Measurements from ENCODE around the gene HDAC8.

HDAC8 gene

DNA sequence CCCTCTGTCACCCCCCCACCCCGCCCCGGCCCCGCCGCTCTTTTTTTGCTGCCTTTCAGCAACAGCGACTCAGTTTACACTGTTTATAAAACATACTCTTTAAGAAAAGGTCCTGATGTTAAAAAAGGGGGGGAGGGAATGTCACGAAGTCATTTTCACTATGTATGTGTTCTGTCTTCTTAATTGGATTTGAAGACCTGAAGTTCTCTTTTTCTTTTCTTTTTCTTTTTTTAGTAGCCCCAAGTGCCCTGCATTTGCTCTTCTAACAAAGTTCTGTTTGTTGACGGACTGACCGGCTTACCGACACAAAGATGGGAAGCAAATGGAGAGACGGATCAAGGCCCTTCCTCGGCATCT is 264.5 kb downstream of the HDAC8 start:
- H3K27me3 ChIP-seq (ENCODE audit: low read depth), result no peaks in the 10 kb centered on the region
- in situ Hi-C loops (cut with MboI; ENCODE audit: low sequenced_read_pairs), result no loop called here
- no peak for DNase-seq (ENCODE audit: low spot score in 2 of 2)
- H3K36me3 ChIP-seq (replicated peaks), result no peaks in the 10 kb centered on the region
- H3K9me3 ChIP-seq, result no peaks in the 10 kb centered on the region
- H3K4me1 ChIP-seq, result peaks cover 18% of the 10 kb centered on the region
- H3K4me3 ChIP-seq, result no peak overlapping the region

- H3K4me3 ChIP-seq, result peak overlapping the region; percentile 55
- in situ Hi-C loops (cut with MboI; ENCODE audit: low sequenced_read_pairs), result no loop called here
- DNase-seq (ENCODE audit: low spot score in 2 of 2), result no peak
- H3K9me3 ChIP-seq, result no peaks in the 10 kb centered on the region
- peaks cover 18% of the 10 kb centered on the region for H3K4me1 ChIP-seq
- no peaks in the 10 kb centered on the region for H3K27me3 ChIP-seq (ENCODE audit: low read depth)
- no peaks in the 10 kb centered on the region for H3K36me3 ChIP-seq (replicated peaks)
Observed at GRCh38 chrX:72307646-72308051, 265.0 kb downstream of the HDAC8 start.

- peak; percentile 87 for DNase-seq (ENCODE audit: low spot score in 2 of 2)
- peaks cover 18% of the 10 kb centered on the region for H3K4me1 ChIP-seq
- peak overlapping the region; percentile 55 for H3K4me3 ChIP-seq
- no peaks in the 10 kb centered on the region for H3K9me3 ChIP-seq
- H3K36me3 ChIP-seq (replicated peaks), result no peaks in the 10 kb centered on the region
- H3K27me3 ChIP-seq (ENCODE audit: low read depth), result no peaks in the 10 kb centered on the region
- in situ Hi-C loops (cut with MboI; ENCODE audit: low sequenced_read_pairs), result no loop called here
Observed at GRCh38 chrX:72306851-72307645, 265.6 kb downstream of the HDAC8 start.

GRCh38 chrX:72306085-72306801 is 266.4 kb downstream of the HDAC8 start:
- peaks cover 18% of the 10 kb centered on the region for H3K4me1 ChIP-seq
- peak; percentile 26 to 41 for DNase-seq (ENCODE audit: low spot score in 2 of 2)
- H3K9me3 ChIP-seq, result no peaks in the 10 kb centered on the region
- no peaks in the 10 kb centered on the region for H3K27me3 ChIP-seq (ENCODE audit: low read depth)
- peak overlapping the region; percentile 55 for H3K4me3 ChIP-seq
- in situ Hi-C loops (cut with MboI; ENCODE audit: low sequenced_read_pairs), result no loop called here
- H3K36me3 ChIP-seq (replicated peaks), result no peaks in the 10 kb centered on the region

- no peaks in the 10 kb centered on the region for H3K9me3 ChIP-seq
- no peaks in the 10 kb centered on the region for H3K36me3 ChIP-seq (replicated peaks)
- peak within 1 kb of the TSS; percentile 55 for H3K4me3 ChIP-seq
- H3K27me3 ChIP-seq (ENCODE audit: low read depth), result no peaks in the 10 kb centered on the region
- in situ Hi-C loops (cut with MboI; ENCODE audit: low sequenced_read_pairs), result no loop called here
- H3K4me1 ChIP-seq, result peaks cover 18% of the 10 kb centered on the region
- peak; percentile 19 to 54 for DNase-seq (ENCODE audit: low spot score in 2 of 2)
Observed at GRCh38 chrX:72305286-72306084, 267.2 kb downstream of the HDAC8 start, which contains the start of gene CITED1. Gene CITED1, minus strand, starts transcription at chrX:72305914. Its CDS starts 3,045 bp downstream, at chrX:72302869.

DNA sequence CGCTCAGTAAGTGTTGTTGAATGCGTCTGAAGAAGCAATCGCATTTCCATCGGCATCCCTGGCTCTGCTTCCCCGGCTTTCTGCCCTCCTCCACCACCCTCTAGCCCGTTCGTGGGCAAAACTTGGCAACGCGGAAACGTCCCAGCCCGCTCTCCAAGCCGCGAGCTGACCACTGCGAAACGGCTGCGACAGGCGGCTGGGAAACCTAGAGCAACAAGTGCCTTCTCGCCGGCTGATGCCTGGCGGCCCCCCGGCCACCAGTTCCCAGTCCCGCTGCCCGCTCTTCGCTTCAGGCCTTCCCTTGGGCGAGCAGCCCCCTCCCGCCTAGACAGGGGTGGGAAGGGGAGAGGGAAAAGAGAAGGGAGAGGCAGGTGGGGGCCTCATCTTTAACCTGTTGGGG is 267.8 kb downstream of the HDAC8 start:
- Histone ChIP-seq H3K9me3 (no peaks in the 10 kb centered on the region), H3K4me3 (peak overlapping the region; percentile 55), H3K27me3 (ENCODE audit: low read depth) (no peaks in the 10 kb centered on the region), H3K4me1 (peaks cover 18% of the 10 kb centered on the region), H3K36me3 (replicated peaks) (no peaks in the 10 kb centered on the region)
- DNase-seq (ENCODE audit: low spot score in 2 of 2), result no peak
- in situ Hi-C loops (cut with MboI; ENCODE audit: low sequenced_read_pairs), result no loop called here

GRCh38 chrX:72301781-72302180 is 270.9 kb downstream of the HDAC8 start:
- H3K4me1 ChIP-seq, result no peaks in the 10 kb centered on the region; the same call in 1 of the 2 replicates
- no peaks in the 10 kb centered on the region for H3K36me3 ChIP-seq (replicated peaks)
- no peak for DNase-seq (ENCODE audit: low spot score in 2 of 2)
- no peak overlapping the region for H3K4me3 ChIP-seq
- no peaks in the 10 kb centered on the region for H3K27me3 ChIP-seq (ENCODE audit: low read depth)
- H3K9me3 ChIP-seq, result no peaks in the 10 kb centered on the region
- in situ Hi-C loops (cut with MboI; ENCODE audit: low sequenced_read_pairs), result no loop called here

GRCh38 chrX:72299891-72300630 is 272.6 kb downstream of the HDAC8 start:
- in situ Hi-C loops (cut with MboI; ENCODE audit: low sequenced_read_pairs), result loop anchor here (25.0 kb wide), 1 partner anchor 237 kb away; no protein-coding TSS in a partner anchor
- peaks cover 4% of the 10 kb centered on the region; the same call in 1 of the 2 replicates for H3K27me3 ChIP-seq (ENCODE audit: low read depth)
- no peak for DNase-seq (ENCODE audit: low spot score in 2 of 2)
- no peaks in the 10 kb centered on the region for H3K9me3 ChIP-seq
- no peaks in the 10 kb centered on the region; the same call in 1 of the 2 replicates for H3K4me1 ChIP-seq
- H3K36me3 ChIP-seq (replicated peaks), result no peaks in the 10 kb centered on the region
- no peak overlapping the region for H3K4me3 ChIP-seq

DNA sequence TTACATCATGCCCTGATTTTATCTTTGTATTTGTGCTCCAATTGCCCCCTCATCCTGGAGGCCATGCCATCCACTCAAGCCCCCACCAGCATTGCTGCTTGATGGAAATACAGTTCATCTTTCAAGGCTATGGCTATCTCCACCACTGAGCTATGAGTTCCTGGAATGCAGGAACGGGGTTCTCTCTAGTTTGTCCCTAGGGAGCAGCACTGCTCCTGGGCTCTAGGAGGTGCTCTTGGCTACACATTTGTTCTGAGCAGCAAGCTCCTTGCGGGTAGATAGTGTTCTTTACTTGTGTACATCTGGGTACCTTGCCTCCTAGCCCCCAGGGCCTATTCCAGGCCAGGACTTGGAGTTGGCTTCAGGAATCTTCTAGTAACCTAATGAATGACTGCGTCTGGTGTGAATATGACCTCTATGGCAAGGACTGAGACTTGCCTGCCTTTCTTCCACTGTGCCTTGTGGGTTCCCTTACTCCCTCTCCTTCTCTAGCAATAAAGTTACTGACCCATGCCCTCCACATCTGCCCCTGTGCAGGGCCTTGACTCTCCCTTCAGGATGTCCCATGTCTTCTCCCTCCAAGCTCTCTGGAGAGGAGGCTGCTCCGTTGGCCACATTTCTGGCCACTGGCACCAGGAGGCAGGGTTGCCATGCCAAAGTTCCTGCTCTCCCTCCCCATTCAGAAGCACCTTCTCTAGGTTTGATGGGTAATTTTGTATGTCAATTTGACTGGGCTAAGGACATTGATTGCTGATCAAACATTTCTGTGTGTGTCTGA is 274.5 kb downstream of the HDAC8 start:
- peak in 1 of 2 experiments; percentile 32 for DNase-seq (ENCODE audit: low spot score in 2 of 2)
- Histone ChIP-seq H3K4me3 (no peak overlapping the region), H3K36me3 (replicated peaks) (no peaks in the 10 kb centered on the region), H3K9me3 (0 out of 2 replicates have a peak, but pooled peaks cover under 1% of the 10 kb centered on the region), H3K27me3 (ENCODE audit: low read depth) (peaks cover 4% of the 10 kb centered on the region; the same call in 1 of the 2 replicates), H3K4me1 (no peaks in the 10 kb centered on the region)
- in situ Hi-C loops (cut with MboI; ENCODE audit: low sequenced_read_pairs), result loop anchor here (25.0 kb wide), 1 partner anchor 239 kb away; no protein-coding TSS in a partner anchor

DNA sequence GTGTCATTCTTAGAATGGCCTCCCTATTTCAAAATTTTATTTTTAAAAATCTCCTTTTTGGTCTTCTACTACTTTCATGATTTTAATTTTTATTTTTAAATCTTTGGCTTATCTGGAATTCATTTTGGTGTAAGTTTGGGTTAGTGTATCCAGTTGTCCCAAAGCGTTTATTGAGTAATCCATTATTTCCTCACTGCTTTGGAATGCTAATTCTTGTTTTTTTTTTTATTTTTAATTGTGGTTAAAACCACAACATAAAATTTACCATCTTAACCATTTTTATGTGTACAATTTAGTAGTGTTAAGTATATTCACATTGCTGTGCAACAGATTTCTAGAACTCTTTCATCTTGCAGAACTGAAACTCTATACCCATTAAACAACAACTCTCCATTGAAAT is 275.7 kb downstream of the HDAC8 start:
- no peaks in the 10 kb centered on the region for H3K36me3 ChIP-seq (replicated peaks)
- in situ Hi-C loops (cut with MboI; ENCODE audit: low sequenced_read_pairs), result loop anchor here (25.0 kb wide), 1 partner anchor 240 kb away; no protein-coding TSS in a partner anchor
- H3K4me1 ChIP-seq, result no peaks in the 10 kb centered on the region
- no peak overlapping the region for H3K4me3 ChIP-seq
- 0 out of 2 replicates have a peak, but pooled peaks cover 3% of the 10 kb centered on the region for H3K9me3 ChIP-seq
- DNase-seq (ENCODE audit: low spot score in 2 of 2), result no peak
- H3K27me3 ChIP-seq (ENCODE audit: low read depth), result peaks cover 9% of the 10 kb centered on the region; the same call in 1 of the 2 replicates

- H3K4me3 ChIP-seq, result no peak overlapping the region
- 0 out of 2 replicates have a peak, but pooled peaks cover 3% of the 10 kb centered on the region for H3K9me3 ChIP-seq
- in situ Hi-C loops (cut with MboI; ENCODE audit: low sequenced_read_pairs), result loop anchor here (25.0 kb wide), 1 partner anchor 242 kb away; no protein-coding TSS in a partner anchor
- H3K4me1 ChIP-seq, result no peaks in the 10 kb centered on the region
- peaks cover 9% of the 10 kb centered on the region; the same call in 1 of the 2 replicates for H3K27me3 ChIP-seq (ENCODE audit: low read depth)
- H3K36me3 ChIP-seq (replicated peaks), result no peaks in the 10 kb centered on the region
- DNase-seq (ENCODE audit: low spot score in 2 of 2), result no peak
Observed at GRCh38 chrX:72295745-72296144, 276.9 kb downstream of the HDAC8 start.

DNA sequence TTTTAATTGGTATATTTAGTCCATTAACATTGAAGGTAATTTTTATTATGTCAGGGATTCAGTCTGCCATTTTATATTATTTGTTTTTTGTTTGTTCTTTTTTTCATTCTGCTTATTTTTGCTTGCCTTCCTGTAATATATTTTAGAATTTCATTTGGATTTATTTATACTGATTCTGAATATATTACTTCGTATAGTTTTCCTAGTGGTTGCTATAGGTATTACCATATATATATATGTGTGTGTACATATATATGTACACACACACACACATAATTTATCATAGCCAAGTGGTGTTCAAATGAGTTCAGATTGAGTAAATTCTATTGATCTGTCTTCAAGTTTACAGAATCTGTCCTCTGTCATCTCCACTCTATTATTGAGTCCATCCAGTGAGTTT is 278.1 kb downstream of the HDAC8 start:
- in situ Hi-C loops (cut with MboI; ENCODE audit: low sequenced_read_pairs), result loop anchor here (25.0 kb wide), 1 partner anchor 243 kb away; no protein-coding TSS in a partner anchor
- no peak for DNase-seq (ENCODE audit: low spot score in 2 of 2)
- no peak overlapping the region for H3K4me3 ChIP-seq
- H3K4me1 ChIP-seq, result no peaks in the 10 kb centered on the region
- no peaks in the 10 kb centered on the region for H3K36me3 ChIP-seq (replicated peaks)
- H3K27me3 ChIP-seq (ENCODE audit: low read depth), result peaks cover 9% of the 10 kb centered on the region; the same call in 1 of the 2 replicates
- 0 out of 2 replicates have a peak, but pooled peaks cover 3% of the 10 kb centered on the region for H3K9me3 ChIP-seq

All from HAP-1 (cell line).